ENCODE data around the gene KISS1.

KISS1 gene

DNA sequence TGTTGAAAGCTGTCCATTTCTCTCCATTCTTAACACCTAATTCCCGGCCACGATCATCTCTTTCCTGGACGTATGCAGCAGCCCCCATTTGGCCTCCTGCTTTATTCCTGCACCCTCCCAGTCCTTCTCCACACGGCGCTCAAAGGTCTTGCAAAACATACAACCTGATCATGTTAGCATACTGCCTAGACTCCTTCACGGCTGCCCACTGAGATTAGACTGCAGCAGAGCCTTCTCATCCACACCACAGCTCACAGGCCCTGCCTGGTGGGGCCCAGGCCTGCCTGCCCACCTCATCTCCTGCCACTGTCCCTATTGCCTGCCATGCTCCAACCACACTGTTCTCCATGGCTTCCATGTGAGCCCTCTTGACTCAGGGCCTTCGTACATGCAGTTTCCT lies 14.8 kb upstream of the KISS1 start:
- no peak overlapping the region for H3K4me3 ChIP-seq (ENCODE audit: low read depth, low read length)
- TF ChIP-seq, protein P1, sequence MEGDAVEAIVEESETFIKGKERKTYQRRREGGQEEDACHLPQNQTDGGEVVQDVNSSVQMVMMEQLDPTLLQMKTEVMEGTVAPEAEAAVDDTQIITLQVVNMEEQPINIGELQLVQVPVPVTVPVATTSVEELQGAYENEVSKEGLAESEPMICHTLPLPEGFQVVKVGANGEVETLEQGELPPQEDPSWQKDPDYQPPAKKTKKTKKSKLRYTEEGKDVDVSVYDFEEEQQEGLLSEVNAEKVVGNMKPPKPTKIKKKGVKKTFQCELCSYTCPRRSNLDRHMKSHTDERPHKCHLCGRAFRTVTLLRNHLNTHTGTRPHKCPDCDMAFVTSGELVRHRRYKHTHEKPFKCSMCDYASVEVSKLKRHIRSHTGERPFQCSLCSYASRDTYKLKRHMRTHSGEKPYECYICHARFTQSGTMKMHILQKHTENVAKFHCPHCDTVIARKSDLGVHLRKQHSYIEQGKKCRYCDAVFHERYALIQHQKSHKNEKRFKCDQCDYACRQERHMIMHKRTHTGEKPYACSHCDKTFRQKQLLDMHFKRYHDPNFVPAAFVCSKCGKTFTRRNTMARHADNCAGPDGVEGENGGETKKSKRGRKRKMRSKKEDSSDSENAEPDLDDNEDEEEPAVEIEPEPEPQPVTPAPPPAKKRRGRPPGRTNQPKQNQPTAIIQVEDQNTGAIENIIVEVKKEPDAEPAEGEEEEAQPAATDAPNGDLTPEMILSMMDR (IDR thresholded peaks at IDR 0.05; ENCODE audit: low read depth, low read length, missing control alignments) = no peak
- DNase-seq (ENCODE audit: low read depth) = no peak

DNA sequence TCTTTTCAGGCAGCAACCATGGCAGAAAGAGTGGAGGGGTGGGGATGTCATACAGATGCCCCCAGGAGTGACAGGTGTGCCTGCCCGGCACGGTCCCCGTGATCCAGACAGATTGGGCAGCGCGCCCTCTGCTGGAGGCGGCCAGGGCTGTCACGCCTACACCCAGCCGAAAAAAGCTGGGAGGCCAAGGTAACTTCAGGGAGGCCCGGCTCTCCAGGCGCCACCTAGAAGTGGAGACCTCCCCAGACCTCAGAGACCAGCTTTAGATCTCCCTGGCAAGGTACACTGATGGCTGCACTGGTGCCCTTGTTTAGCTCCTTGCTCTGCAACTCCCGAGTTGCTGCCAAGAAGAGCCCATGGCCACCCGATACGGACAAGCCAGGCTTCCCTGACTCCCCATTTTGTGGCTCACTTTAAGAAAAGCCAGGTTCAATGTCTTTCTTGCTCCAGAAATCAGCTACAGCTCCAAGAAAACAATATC lies 10.9 kb upstream of the KISS1 start:
- H3K4me3 ChIP-seq (ENCODE audit: low read depth, low read length) = no peak overlapping the region
- no peak for DNase-seq (ENCODE audit: low read depth)
- TF ChIP-seq, protein P1 (IDR thresholded peaks at IDR 0.05; ENCODE audit: low read depth, low read length, missing control alignments) = peak; percentile 92

DNA sequence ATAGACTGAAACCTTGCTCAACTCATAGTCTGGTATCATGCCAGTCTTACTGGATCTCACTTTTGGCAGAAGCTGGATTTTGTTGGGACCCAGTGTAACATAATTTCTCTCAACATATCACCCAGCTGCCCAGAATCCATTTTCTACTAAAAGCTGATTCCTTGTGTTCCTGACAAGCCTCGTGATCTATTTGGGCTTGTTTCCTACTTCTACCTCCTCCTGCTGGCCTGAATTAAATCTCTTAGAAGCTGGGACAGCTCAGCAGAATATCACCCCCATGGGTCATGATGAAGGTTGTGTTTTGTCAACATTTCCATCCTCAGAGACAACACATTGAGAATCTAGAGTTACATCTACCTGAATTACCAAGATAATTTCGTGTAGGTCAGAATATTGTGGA lies 9.8 kb upstream of the KISS1 start:
- H3K4me3 ChIP-seq (ENCODE audit: low read depth, low read length) = no peak overlapping the region
- TF ChIP-seq, protein P1 (IDR thresholded peaks at IDR 0.05; ENCODE audit: low read depth, low read length, missing control alignments) = no peak
- DNase-seq (ENCODE audit: low read depth) = no peak

DNA sequence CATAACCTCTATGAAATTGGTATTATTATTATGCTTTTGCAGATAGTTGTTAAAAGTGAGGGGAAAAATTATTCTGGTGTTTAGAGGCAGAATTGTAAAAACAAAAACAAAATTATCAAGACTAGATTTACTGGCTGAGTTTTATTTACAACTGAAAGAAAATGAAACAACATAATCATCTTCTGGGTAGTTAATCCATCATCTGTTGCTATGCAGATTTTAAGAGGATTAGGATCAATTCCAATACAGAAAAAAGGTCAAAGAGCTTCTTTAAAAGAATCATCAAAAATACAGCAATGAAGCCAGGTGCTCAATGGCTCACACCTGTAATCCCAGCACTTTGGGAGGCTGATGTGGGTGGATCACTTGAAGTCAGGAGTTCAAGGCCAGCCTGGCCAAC lies 9.2 kb upstream of the KISS1 start:
- no peak for DNase-seq (ENCODE audit: low read depth)
- TF ChIP-seq, protein P1 (IDR thresholded peaks at IDR 0.05; ENCODE audit: low read depth, low read length, missing control alignments) = no peak
- no peak overlapping the region for H3K4me3 ChIP-seq (ENCODE audit: low read depth, low read length)

DNA sequence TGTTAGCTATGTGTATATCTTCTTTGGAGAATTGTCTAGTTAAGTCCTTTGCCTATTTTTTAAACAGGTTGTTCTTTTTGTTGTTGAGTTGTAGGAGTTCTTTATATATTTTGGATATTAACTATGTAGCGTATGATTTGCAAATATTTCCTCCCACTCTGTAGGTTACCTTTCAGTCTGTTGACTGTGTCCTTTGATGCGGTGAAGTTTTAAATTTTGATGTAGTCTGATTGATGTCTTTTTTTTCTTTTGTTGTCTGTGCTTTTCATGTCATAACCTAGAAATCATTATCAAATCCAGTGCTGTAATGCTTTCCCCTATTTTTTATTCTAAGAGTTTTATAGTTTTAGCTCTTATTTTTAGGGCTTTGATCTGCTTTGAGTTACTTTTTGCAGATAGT lies 8.7 kb upstream of the KISS1 start:
- H3K4me3 ChIP-seq (ENCODE audit: low read depth, low read length) = no peak overlapping the region
- no peak for DNase-seq (ENCODE audit: low read depth)
- TF ChIP-seq, protein P1 (IDR thresholded peaks at IDR 0.05; ENCODE audit: low read depth, low read length, missing control alignments) = no peak

DNA sequence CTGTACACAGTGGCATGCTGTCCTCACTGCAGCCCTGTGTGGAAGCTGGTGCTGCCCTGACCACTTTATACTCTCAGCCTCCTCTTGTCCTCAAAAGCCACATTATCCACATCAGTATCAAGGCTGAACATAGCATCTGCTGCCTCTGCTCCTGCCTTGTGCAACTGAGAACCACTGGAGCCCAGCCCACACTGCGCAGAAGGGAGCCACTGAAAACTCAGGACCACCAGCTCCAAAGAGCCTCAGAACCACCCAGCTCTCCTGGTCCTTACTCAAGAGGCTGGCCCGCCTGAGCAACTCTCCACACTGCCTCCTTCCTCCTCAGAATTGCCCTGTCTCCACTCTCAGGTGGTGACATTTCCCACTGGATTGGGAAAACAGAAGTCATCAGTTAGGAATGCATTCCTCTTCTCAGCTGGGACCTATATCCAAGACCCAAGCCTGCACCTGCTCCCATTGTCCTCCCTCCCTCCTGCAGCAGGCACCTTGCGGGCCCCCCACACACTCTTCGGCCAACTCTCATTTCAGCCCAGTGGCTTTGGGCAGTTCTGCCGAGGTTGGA lies 7.0 kb upstream of the KISS1 start:
- TF ChIP-seq, protein P1 (IDR thresholded peaks at IDR 0.05; ENCODE audit: low read depth, low read length, missing control alignments) = no peak
- DNase-seq (ENCODE audit: low read depth) = no peak
- H3K4me3 ChIP-seq (ENCODE audit: low read depth, low read length) = no peak overlapping the region

DNA sequence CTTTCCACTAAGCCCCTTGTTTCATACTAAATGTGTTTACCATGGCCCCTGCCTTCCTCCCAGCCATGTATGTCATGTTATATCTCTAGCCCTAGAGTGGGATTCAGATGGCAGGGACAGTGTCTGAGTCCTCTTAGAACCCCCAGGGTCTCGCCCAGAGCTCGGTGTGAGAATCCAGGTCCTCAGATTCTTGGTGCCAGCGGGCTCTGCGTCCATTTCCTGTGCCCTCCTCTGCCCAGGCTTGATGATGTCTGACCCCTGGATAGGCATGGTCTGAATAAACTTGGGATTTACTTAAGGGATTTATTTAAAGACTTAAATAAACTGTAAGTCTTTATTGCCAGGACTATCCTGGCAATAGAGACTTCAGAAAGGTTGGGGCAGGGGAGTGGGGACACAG lies 6.2 kb upstream of the KISS1 start:
- no peak overlapping the region for H3K4me3 ChIP-seq (ENCODE audit: low read depth, low read length)
- TF ChIP-seq, protein P1 (IDR thresholded peaks at IDR 0.05; ENCODE audit: low read depth, low read length, missing control alignments) = no peak
- DNase-seq (ENCODE audit: low read depth) = no peak
